MCF 10A (cell line): Measurements from ENCODE around the gene TNNI2. TPM values are rescaled to one million over a fixed set of nuclear protein-coding genes. Genes with fewer than 3 reads are reported as not detected.

Experiments used
- BruUV-seq: library from RNA; stranded (reverse); fragments of 400-500 nt; replicated peaks from 2 replicates; lab custom pipeline; 2021; lab: Mats Ljungman, UMichigan
- CTCF ChIA-PET: fragments of 300-600 bp; sonication (Branson Sonifier 250); formaldehyde crosslinking; extraction: SDS; loops from one replicate; lab custom pipeline; 2021; ENCODE audit warnings: antibody characterized with exemption, inconsistent platforms; lab: Yijun Ruan, JAX
- POLR2A ChIA-PET: fragments of 300-600, 350-650 bp; sonication (Branson Sonifier 250); formaldehyde crosslinking; extraction: SDS; loops from one replicate; lab custom pipeline; 2020; ENCODE audit warnings: antibody characterized with exemption, inconsistent platforms; lab: Yijun Ruan, JAX
- DNase-seq: peaks from one replicate; pipeline ENCODE4 v3.0.0-alpha.2; 2018; ENCODE audit not compliant: unreplicated experiment
- H3K27ac Mint-ChIP-seq: one replicate; pipeline ENCODE4 v1.8.0; 2022; ENCODE audit warnings: mild to moderate bottlenecking, low read depth, mixed read lengths; ENCODE audit not compliant: unreplicated experiment
- H3K27me3 Mint-ChIP-seq: one replicate; pipeline ENCODE4 v1.8.0; 2022; ENCODE audit warnings: mixed read lengths; ENCODE audit not compliant: insufficient read depth, unreplicated experiment
- H3K36me3 Mint-ChIP-seq: one replicate; pipeline ENCODE4 v1.8.0; 2022; ENCODE audit warnings: mild to moderate bottlenecking, moderate library complexity, mixed read lengths; ENCODE audit not compliant: insufficient read depth, unreplicated experiment
- H3K4me1 Mint-ChIP-seq: one replicate; pipeline ENCODE4 v1.8.0; 2022; ENCODE audit warnings: mixed read lengths; ENCODE audit not compliant: insufficient read depth, unreplicated experiment
- H3K4me3 Mint-ChIP-seq: one replicate; pipeline ENCODE4 v1.8.0; 2022; ENCODE audit warnings: mild to moderate bottlenecking, moderate library complexity, mixed read lengths; ENCODE audit not compliant: unreplicated experiment
- H3K9me3 Mint-ChIP-seq: one replicate; pipeline ENCODE4 v1.8.0; 2022; ENCODE audit warnings: mixed read lengths; ENCODE audit not compliant: unreplicated experiment
- CTCF ChIP-seq: fragments of 200-600 bp; IDR thresholded peaks from one replicate; pipeline ENCODE4 v1.8.0; 2022; ENCODE audit warnings: antibody characterized with exemption, mild to moderate bottlenecking; ENCODE audit not compliant: unreplicated experiment
- intact Hi-C: fragments of 100-400 bp; cut with micrococcal nuclease; formaldehyde crosslinking; loops from 2 replicates; pipeline ENCODE4 v1.14.1; 2022
- total RNA-seq: library from RNA; stranded (reverse); gene quantifications from 2 replicates; pipeline ENCODE4 v1.2.3, GENCODE V29; 2022

The TNNI2 gene
- total RNA-seq, 1 experiment from 2014 or later = 77.7 TPM

- H3K27me3 Mint-ChIP-seq = no peaks in the 10 kb centered on the region
- intact Hi-C loops = no loop called here
- POLR2A ChIA-PET = interaction anchor here (0.9 to 1.0 kb wide), 2 partner anchors 10 to 14 kb away, joined by 3 to 6 read pairs; partner anchors contain the start of gene SYT8
- CTCF ChIA-PET = interaction anchor here (1.1 to 2.7 kb wide), 4 partner anchors 14 to 154 kb away, joined by 3 to 11 read pairs (median 4); partner anchors contain the start of gene SYT8
- no peak overlapping the region for H3K27ac Mint-ChIP-seq
- DNase-seq = no peak
- no peak overlapping the region for H3K4me3 Mint-ChIP-seq
- no peaks in the 10 kb centered on the region for H3K9me3 Mint-ChIP-seq
- TF ChIP-seq CTCF = no peak
- H3K36me3 Mint-ChIP-seq = peaks cover 14% of the 10 kb centered on the region
- H3K4me1 Mint-ChIP-seq = peaks cover 36% of the 10 kb centered on the region
- no TSS peak for BruUV-seq
Measured at GRCh38 chr11:1847926-1848639, 9.3 kb downstream of the TNNI2 start.

DNA sequence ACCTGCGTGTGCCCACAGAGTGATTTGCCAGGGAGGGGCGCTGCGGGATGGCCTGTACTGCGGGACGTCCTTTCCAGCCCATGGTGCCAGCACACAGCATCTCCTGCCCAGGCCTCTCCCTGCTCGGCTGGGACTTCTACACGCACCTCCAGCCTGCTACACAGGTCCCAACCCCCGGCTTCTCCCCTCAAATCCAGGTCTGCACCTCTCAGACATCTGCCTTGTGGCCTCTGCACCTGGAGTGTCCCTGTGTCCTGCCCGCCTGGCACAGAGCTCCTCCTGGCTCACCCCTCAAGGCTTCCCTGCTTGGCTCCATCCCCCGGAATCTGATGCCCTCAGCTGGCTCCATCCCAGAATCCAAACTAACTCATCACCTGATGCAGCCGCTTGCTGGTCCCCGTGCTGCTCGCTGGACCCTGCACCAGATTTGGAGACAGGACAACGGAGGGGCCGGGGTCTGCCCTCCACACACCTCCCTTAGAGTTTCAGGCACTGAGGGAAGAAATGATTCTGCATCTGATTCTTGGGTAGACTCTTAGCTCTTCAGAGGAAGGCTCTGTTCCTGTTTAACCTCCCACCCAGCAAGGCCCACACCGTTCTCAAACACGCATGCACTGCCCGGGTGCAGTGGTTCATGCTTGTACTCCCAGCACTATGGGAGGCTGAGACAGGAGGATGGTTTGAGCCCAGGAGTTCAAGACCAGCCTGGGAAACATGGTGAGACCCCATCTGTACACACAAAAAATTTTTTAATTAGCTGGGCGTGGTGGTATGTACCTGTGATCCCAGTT is 10.1 kb downstream of the TNNI2 start:
- no peak overlapping the region for H3K4me3 Mint-ChIP-seq
- TF ChIP-seq CTCF = no peak
- peaks cover 10% of the 10 kb centered on the region for H3K36me3 Mint-ChIP-seq
- H3K27ac Mint-ChIP-seq = no peak overlapping the region
- H3K4me1 Mint-ChIP-seq = peaks cover 29% of the 10 kb centered on the region
- intact Hi-C loops = no loop called here
- CTCF ChIA-PET = interaction anchor here (1.1 to 2.7 kb wide), 3 partner anchors 16 to 155 kb away, joined by 3 to 11 read pairs (median 5); no protein-coding TSS in a partner anchor
- no TSS peak for BruUV-seq
- no peaks in the 10 kb centered on the region for H3K9me3 Mint-ChIP-seq
- DNase-seq = no peak
- no peaks in the 10 kb centered on the region for H3K27me3 Mint-ChIP-seq
- POLR2A ChIA-PET = interaction anchor here (0.9 to 1.0 kb wide), 2 partner anchors 9 to 14 kb away, joined by 3 to 6 read pairs; partner anchors contain the start of gene SYT8

DNA sequence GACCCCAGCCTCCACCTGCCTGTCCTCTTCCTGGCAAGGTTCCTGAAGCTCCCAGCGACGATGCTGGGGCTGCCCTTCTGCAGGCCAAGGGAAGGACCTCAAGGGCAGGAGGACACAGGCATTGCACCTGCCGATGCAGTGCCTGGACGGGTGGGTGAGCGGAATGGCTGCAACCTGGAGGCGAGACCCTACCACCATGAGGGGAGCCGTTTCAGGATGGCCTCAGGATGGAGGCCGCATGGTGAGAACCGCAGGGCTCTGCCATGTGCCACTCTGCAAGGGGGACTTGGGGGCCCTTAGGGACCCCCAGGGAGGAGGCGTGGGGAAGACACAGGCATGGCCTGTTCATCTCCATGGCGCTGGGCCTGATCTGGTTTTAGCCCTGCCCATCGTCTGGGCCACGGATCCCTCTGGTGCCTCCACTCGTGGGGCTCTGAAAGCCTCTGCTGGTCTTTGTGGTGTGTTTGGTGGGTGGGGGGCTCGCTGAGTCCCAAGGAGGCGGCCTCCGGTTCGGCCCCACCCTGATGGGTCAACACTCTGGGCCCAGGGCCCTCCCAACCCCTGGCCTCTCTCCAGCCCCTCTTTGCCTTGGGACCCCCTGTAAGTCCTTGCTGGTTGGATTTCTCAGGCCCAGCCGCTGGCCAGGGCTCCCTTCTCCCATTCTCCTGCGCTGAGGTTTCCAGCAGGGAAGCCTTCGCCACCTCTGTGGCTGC is 12.8 kb downstream of the TNNI2 start:
- Mint-ChIP-seq H3K27ac (no peak overlapping the region), H3K4me3 (no peak overlapping the region), H3K27me3 (no peaks in the 10 kb centered on the region), H3K9me3 (no peaks in the 10 kb centered on the region), H3K4me1 (peaks cover 15% of the 10 kb centered on the region), H3K36me3 (peaks cover 7% of the 10 kb centered on the region)
- intact Hi-C loops = no loop called here
- ChIA-PET CTCF (interaction anchor here (0.8 kb wide), 1 partner anchor 199 kb away, joined by 3 read pairs; no protein-coding TSS in a partner anchor), POLR2A (no interaction called here)
- no peak for TF ChIP-seq CTCF
- DNase-seq = no peak
- BruUV-seq = no TSS peak
